NB4 (cell line): ENCODE measurements around the gene KCNG4.

Experiments used
- POLR2A ChIP-seq: IDR thresholded peaks from 2 replicates; pipeline ENCODE4 v1.6.1; 2011; ENCODE audit warnings: mild to moderate bottlenecking; ENCODE audit not compliant: insufficient read length; ENCODE audit errors: extremely low read depth
- TF ChIP-seq, protein P1 (sequence below): IDR thresholded peaks from one replicate; pipeline ENCODE4 v1.5.1; 2012; ENCODE audit warnings: low read depth, low read length
- TF ChIP-seq, protein P2 (sequence below): IDR thresholded peaks from 2 replicates; pipeline ENCODE4 v1.6.1; 2011; ENCODE audit warnings: low read depth, low read length

DNA sequence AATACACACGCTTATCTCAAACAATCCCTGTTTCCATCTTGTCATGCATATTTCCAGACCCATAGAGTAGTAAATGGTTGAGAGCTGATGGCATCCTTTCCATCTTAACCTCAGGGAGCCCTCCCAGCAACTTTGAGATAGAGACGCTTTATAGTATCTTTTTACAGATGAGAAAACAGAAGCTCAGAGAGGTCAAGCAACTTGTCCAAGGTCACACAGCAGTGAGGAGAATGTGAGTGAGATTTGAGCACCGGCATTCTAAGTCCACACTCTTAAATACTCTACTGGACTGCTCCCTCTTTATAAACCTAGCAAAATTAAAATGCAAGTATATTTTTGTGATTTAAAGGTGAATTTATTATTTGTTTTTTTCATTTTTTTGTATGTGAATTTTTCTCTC, 19.9 kb upstream of the KCNG4 start:
- TF ChIP-seq, protein P1, sequence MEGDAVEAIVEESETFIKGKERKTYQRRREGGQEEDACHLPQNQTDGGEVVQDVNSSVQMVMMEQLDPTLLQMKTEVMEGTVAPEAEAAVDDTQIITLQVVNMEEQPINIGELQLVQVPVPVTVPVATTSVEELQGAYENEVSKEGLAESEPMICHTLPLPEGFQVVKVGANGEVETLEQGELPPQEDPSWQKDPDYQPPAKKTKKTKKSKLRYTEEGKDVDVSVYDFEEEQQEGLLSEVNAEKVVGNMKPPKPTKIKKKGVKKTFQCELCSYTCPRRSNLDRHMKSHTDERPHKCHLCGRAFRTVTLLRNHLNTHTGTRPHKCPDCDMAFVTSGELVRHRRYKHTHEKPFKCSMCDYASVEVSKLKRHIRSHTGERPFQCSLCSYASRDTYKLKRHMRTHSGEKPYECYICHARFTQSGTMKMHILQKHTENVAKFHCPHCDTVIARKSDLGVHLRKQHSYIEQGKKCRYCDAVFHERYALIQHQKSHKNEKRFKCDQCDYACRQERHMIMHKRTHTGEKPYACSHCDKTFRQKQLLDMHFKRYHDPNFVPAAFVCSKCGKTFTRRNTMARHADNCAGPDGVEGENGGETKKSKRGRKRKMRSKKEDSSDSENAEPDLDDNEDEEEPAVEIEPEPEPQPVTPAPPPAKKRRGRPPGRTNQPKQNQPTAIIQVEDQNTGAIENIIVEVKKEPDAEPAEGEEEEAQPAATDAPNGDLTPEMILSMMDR: no peak
- TF ChIP-seq, protein P2, sequence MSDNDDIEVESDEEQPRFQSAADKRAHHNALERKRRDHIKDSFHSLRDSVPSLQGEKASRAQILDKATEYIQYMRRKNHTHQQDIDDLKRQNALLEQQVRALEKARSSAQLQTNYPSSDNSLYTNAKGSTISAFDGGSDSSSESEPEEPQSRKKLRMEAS: no peak
- TF ChIP-seq POLR2A: no peak
